IPS DF 19.7 (cell line): ENCODE results near the gene UBAC1.

Experiments used
- DNase-seq: peaks from one replicate; pipeline ENCODE4 v3.0.0-alpha.2; 2013; ENCODE audit warnings: low read depth, low spot score

Gene UBAC1, protein sequence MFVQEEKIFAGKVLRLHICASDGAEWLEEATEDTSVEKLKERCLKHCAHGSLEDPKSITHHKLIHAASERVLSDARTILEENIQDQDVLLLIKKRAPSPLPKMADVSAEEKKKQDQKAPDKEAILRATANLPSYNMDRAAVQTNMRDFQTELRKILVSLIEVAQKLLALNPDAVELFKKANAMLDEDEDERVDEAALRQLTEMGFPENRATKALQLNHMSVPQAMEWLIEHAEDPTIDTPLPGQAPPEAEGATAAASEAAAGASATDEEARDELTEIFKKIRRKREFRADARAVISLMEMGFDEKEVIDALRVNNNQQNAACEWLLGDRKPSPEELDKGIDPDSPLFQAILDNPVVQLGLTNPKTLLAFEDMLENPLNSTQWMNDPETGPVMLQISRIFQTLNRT

DNA sequence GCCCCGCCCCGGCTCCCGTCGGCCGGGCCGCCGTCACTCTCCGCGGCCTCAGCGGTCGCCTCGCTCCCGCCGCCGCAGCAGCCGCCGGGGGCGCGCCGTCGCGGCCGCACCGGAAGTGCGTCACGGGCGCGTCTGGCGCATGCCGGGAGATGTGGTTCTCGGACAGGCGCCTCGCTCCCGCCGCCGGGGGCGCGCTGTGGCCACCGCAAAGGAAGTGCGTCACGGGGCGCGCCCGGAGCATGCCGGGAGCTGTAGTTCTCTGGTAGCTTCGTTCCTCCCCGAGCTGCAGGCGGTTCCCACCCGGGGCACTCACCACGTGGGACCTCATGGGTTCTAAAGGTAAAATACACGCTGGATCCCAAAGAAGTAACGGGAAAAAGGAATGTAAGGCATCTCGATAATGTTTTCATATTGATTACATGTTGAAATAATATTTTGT is at the start of gene UBAC1:
UBAC1 (minus strand) TSS at position 97 of the 439 bp plus-strand sequence. CDS start 211 bp downstream, outside the sequence.
- DNase-seq = peak; percentile 70

DNA sequence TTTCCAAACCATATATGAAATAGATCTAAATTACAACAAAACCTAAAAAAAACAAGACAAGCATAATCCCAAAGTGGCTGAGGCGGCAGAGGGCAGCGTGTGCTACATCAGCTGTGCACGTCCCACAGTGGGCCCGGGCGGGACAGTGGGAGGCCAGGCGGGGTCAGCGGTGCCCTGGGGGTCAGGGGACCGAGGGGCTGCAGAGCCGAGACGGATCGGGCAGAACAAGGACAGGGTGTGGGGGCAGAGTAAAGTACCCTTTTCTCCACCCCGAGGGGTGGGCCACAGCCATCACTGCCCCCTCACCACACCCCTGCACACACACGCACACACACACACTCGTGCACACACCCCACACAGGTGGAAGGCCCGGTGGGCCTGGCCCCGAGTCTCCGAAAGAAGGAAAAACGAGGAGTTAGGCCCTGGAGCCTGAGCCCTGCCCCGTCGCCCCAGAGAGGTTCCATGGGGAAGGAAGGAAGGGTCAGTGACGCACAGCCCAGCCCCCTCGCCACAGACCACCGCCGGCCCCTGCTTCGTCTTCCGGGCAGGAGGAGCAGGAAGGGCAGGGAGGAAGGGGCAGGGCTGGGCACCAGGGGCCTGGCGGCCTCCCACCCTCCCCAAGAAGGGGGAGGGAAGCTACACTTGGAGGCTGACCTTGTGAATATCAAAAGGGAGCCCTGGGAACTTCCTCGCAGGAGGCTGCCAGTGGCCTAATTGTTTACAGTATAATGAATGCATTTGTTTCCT is 49.6 kb upstream of the UBAC1 start:
- no peak for DNase-seq

DNA sequence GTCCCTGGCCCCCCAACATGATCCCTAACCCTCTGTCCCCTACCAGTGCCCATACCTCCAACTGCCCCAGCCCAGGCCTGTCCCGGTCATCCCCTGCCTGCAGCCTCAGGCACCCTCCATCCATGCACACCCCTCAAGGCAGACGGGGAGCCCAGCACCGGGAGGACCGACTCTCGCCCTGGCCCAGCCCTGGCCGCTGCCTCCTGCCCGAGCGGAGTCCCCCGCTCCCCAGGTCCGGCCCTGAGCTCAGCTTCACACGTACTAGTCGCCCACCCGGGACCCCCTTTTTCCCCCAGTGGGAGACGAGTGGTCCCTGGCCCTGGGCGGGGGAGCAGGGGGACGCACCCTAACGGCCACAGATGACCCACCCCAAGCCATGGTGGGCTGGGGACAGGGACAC is 49.0 kb upstream of the UBAC1 start:
- no peak for DNase-seq

DNA sequence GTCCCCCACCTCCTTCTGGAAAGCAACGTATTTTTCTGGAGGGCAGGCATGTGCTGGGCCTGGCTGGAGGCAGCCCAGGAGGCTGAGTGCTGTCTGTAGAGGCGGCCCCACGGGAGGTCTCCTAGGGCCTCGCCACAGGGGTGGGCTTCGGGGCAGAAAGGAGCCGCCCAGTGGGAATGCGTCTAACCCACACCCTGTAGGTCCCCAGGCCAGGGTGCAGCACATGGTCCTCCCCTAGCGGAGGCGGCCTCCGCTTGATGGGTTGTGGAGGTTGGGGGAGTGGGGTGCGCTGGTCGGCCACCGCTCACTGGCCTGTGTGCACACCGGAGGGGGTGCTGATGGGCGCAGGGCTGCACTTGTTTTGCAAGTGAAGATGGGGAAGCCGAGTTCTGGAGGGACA is 48.3 kb upstream of the UBAC1 start:
- DNase-seq = no peak

DNA sequence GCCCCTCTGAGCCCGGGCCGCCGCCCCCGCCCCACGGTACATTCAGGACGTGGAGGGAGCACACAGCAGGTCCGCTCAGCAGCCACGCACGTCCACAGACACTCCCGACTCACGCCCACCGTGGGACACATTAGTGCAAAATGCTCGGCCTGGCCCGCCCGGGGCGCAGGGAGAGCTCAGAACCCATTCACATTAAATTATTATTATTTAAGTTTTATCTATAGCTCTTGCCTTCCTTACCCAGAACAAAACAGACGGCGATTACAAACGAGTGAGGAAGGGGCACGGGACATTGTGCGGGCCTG is 47.5 kb upstream of the UBAC1 start:
- no peak for DNase-seq

DNA sequence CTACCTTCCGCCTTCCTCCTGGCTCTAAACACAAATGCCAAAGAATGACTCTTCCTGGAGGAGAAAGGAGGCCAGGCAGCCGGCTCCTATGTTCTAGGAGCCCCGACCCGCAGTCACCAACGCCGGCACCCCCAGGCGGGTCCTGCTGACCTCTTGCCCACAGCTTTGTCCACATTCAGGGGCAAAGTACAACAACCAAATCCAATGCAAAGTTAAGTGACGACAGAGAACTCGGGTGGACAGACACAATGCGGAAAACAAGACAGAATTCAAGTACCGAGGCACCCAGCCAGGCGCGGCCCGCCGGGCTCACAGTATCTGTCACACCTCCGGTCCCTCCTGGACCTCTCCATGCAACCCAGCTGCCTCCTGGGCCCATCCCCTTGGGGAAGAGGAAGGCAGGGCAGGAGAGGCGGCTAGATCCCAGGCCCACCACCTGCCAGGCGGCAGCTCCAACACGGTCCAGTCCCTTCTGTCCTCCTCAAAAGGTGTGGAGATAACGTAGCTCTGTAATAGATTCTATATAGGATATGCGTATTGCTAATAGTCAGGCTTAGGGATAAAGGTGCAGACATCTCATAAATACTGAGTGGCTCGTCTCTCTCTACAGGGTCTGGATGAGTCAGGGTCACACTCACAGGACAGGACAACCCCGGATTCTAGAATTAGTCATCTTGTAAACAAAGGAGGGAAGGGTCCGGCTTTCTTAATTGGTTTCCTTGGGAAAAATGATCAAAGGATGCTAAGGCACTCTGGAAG is 46.9 kb upstream of the UBAC1 start:
- no peak for DNase-seq

DNA sequence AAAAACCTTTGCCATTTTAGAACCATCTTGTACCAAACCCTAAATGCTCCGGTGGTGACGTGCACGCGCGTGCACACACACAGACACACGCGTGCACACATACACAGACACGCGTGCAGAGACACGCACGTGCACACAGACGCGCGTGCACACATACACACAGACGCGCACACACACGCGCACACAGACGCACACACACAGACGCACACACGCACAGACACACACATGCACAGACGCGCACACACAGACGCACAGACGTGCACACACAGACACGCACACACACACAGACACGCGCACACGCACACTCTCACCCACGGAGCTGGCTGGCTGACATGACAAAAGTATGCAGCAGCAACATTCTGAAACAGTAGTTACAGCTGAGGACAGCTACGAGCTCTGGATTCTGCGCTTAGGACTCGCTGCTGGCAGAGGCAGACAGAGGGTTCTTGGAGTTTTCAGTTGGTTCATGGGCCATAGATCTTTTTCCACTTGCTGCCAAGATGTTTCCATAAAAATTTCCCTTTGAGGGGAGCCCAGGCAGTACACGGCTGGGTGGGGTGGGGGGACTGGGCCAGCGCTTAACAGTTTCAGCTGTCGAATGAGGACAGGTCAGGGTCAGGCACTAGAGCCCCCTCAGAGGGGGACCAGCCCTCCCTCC is 46.2 kb upstream of the UBAC1 start:
- no peak for DNase-seq

DNA sequence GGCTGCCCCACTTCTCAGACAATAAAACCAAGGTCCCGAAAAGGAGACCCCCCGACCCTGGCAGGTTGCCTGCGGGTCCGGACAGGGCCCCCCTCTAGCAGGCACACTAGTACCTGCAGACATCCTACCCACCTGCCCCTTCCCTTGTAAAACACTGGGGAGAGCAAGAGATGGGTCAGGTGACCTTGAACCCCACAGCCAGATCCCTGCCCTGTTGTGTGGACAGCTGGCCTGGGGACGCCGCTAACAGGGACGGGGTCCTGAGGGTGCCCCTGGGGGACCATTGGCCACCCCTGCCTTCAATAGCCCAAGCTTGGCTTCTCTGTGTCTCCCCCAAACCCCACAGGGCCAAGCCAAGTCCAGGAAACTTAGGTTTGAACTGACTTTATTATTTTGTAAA is 45.0 kb upstream of the UBAC1 start:
- DNase-seq = no peak

DNA sequence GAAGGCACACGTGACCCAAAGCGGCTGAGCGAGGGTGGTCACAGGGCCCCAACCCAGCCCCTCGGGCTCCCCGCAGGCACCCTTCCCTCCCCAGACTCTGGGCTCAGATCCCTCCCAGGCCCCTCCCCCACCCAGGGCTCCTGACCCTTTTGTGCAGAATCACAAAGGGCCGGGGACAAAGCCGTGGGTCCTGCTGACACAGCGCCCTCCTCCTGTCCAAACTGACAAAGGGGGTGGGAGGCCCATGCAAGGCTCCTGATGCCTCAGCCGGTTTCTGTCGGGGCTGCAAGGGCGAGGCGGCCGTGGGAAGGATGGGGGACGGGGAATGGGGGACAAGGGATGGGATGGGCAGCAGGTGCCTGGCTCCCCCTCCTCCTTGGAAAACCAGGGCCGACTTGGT is 43.5 kb upstream of the UBAC1 start:
- DNase-seq = no peak

DNA sequence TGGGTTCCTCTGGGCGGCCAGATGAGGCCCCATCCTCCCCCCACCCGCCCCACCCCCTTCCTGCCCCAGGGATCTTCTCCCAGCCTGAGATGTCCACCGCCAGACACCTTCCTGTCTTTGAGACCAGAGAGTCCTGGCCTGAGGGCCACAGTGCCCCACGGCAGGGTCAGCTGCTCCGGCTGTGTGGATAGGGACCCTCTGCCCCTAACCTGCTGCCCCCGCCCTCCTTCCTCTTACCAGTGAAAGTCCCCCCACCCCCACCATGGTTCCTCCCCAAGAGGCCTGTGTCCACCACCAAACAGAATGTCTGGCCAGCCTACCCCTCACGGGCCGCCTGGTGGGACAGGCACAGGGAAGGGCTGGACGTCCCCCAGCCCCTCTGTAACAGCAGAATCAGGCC is 43.0 kb upstream of the UBAC1 start:
- no peak for DNase-seq

DNA sequence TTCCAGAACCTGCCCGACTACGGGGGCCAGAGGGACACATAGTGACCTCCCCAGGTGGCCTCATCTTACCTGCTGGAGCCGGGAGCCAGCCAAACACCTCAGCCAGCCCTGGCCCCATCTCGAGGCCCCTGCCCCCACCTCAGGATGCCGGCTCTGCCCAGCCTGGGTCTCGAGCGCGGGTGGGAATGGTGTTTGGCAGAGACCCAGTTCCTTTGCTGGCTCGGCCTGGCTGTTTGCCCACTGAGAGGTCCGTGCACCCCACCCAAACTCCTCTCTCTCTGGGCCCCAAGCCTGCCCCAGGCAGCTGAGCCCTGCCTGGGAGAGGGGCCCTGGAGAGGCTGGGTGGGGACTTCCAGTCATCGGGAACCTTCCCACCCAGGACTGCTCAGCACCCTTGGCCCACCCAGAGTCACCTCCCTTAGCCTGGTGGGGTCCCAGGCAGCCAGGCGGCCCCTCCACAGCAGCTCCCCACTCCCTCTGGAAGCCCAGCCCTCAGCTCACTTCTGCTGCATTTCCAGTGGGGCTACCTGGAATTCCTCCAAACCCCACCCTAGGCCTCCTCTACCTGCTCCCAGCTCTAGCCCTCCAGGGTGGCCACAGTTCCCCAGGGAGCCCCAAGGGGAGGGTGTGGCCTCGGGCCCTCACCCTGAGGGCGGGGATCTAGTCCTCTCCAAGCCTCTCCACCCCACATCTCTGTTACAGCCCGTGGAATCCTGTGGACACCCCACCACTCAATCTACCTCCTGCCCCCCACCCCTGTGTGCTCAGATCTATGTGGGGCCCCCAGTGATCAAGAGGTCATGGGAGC is 42.4 kb upstream of the UBAC1 start:
- DNase-seq = no peak

DNA sequence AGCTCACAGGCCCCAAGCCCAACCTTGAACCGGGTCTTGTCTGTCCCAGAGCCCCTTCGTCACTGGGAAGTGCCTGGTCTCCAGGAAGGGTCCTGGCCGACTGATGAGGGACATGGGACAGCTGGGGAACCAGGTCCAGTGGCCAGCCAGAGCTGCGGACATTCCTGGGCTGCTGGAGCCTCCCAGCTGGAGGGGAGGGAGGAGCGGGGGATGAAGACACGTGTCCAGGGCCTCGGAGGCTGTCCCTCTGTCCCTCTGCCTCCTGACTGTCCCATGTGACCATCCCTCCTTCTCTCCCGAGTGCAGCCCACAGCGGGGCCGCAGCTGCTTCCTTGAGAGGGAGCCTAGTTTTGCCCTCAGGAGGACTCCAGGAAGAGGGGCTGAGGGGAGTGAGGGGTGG is 41.7 kb upstream of the UBAC1 start:
- DNase-seq = no peak

DNA sequence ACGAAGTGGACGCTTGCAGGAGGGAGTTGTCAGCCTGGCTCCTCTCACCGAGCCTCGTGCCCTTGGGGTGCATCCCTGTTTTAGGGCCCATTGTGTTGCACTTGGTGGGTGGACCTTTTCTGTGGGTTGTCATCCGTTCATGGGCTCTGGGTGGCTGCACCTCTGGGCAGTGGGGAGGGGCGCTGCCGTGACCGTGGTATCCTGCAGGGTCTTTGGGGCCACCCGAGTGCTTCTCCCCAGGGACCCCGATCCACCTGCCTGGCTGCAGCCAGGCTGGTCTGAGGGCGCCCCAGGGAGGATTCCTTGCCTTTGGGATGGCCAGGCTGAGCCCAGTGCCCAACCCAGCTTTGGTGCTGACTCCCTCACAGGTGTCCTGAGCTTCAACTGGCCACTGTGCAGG is 41.0 kb upstream of the UBAC1 start:
- no peak for DNase-seq

DNA sequence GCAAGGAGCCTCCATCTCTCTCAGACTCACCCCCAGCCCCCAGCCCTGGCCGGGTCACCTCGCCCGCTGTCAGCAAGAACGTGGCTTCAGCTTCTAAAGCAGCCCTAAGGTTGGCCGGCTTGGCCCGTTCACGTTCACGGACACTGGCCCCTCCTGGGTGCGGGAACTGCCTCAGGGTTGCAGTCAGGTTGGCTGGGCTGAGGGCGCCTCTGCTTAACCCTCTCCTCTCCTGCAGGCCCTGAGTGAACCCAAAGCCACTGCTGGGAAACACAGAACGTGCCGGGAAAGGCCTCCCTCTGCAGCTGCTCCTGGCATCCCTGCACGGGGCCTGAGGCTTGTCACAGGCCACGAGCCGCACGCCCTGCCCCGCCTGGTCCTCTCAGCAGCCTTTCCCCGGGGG is 40.1 kb upstream of the UBAC1 start:
- no peak for DNase-seq

DNA sequence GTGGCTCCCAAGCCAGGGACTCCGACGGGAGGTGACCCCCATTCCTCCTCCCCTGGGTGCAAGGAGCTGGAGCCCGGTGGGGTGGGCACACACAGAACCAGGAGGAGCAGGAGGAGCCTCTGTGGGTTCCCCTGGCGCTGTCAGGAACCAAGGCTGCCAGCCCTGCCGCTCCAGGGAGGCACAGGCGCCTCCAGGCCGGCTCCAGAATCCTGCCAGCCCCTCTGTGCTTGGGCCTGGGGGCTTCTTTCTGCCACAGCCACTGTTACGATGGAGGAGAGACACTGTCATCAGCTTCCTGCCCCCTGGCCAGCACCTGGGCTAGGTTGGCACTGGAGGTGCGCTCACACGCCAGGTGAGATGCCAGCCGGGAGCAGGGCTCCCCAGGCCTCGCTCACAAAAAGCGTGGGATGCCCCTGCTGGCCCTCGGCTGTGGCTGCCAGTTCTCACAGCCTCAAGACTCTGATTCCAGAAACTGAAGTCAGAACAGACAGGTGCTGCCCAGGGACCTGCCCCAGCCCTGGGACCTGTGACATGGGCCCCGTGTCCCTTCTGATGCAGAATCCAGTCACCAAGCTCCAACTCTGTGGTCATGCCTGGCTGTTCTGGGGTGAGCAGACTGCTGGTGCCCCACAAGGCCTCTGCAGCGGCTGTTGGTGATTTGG is 37.4 kb upstream of the UBAC1 start:
- no peak for DNase-seq

DNA sequence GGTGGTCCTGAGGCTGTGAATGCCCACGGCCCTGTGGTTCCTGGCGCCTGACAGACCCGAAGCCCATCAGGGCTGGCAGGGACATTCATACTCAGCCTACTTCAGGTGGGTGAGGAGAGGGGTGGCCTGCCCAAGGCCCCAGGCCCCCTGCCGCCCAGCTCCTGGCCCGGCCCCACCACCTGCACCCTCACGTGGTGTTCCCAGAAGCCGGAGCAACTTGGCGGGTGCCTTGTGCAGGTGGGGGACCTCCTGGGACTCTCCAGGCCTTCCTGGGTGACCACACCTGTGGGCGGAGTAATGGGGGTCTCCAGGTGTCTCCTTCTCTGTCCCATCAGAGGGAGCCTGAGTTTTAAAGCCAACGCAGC is 36.8 kb upstream of the UBAC1 start:
- DNase-seq = no peak

DNA sequence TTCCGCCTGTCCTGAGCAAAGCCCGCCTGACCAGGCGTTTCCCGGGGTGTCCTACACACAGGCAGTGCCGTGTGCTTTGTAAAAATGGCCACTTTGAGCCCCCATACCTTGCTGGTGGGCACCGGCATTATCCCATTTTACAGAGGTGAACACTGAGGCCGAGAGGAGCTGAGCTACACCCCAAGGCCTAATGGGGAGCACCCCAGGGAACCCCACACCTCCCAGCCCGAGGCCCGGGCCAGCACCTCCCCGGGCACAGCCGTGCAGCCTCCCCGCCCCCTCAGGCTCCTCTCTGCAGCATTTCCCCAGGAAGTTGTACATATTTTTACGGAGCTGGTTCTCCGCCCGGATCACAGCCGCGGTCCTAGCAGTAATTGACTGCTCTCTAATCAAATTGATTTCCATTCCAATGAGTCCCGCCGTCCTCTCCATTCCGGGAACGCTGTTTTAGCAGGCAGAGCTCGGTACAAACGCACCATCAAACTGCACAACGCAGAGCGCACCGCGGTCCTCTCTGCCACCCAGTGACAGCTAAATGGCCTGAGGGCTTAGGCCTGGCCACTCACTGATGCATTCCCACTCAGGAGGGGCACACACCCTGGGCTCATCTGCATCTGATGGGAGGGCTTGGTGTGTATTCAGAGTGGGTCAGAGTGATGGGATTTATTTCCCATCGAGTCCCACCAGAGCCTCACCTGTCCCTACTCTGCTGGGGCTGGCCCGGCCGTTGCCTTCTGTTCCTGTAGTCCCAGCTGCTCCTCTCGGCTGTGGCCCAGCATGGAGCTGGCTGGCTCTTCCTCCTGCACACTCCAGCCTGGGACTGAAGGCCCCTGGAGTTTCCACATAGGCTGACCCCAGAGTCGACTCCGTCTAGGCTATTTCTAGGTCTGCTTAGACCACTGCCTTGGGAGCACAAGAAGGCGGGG is 36.2 kb upstream of the UBAC1 start:
- DNase-seq = no peak

DNA sequence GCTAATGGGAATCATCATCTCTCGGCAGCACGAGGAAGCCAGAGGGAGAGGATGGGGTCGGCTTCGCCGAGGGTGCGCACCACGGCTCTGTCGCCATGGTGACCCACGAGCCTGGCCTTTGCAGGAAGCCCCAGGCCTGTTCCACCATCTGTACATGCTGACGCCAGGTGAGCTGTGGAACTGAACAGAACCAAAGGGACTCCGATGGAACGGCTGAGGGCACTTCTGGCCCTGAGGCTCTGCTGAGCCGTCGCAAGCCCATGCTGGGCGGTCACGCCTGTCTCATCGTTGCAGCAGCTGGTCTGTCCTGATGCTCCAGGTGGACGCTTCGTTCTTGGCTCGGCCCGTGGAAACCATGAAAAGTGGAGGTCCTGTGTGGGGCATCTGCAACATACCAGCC is 34.6 kb upstream of the UBAC1 start:
- no peak for DNase-seq

DNA sequence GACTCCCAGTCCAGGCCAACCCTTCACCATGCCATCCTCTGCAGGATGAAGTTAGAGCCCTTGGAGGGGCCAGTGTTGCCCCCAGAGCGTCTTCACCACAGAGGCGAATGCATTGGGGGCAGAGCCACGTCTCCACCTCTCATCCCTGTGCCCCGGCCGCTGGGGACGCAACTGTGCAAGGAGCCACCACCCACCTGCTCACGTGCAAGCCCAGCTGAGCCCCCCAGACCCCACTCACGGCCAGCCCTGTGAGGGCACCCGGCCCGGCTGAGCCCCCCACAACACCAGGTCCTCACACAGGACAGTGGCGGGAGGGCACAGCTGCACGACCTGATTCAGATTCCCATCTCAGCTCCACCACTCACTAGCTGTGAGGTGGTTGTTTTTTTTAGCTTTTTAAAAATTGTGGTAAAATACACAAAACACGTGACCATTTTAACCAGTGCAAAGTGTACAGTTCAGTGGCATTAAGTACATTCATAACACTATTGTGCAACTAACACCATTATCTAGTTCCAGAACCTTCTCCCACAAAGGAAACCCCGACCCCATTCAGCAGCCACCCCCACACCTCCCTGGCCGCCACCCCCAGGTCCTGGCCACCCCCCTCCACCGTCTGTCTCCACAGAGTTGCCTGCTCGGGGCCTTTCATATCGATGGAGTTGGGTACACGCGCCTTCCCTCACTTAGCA is 33.5 kb upstream of the UBAC1 start:
- no peak for DNase-seq
